GM12878 (cell line): ENCODE results near the gene SYCP2. TPM values are rescaled to one million over a fixed set of nuclear protein-coding genes. Genes with fewer than 3 reads are reported as not detected.

Source experiments
- ATAC-seq: fragments of 200-7000 bp; cut with Tn5 transposase; 3 replicates; pipeline ENCODE4 v1.9.1; 2020; ENCODE audit warnings: mild to moderate bottlenecking, moderate library complexity
- BruUV-seq: library from RNA; stranded (reverse); fragments of 400-500 nt; replicated peaks from 2 replicates; lab custom pipeline; 2021; lab: Mats Ljungman, UMichigan
- CTCF ChIA-PET: fragments of 300-600 bp; sonication (Branson Sonifier 250); formaldehyde crosslinking; extraction: SDS; loops from one replicate; lab custom pipeline; 2021; ENCODE audit warnings: inconsistent platforms; lab: Yijun Ruan, JAX
- POLR2A ChIA-PET: fragments of 350-600 bp; formaldehyde crosslinking; extraction: SDS; loops from one replicate; lab custom pipeline; 2021; ENCODE audit warnings: inconsistent platforms; lab: Charles Lee
- RAD21 ChIA-PET: fragments of 300-600 bp; sonication (Branson Sonifier 250); formaldehyde crosslinking; loops from one replicate; lab custom pipeline; 2023; ENCODE audit warnings: antibody characterized with exemption; ENCODE audit not compliant: unreplicated experiment; lab: Charles Lee
- SMC1A ChIA-PET: fragments of 300-600 bp; sonication (Branson Sonifier 250); formaldehyde crosslinking; loops from one replicate; lab custom pipeline; 2023; ENCODE audit not compliant: unreplicated experiment, uncharacterized antibody; lab: Charles Lee
- DNase-seq: peaks from one replicate; pipeline ENCODE4 v3.0.0-alpha.2; 2011; ENCODE audit warnings: low read depth, low spot score
- FAIRE-seq: peaks from 3 replicates; lab custom pipeline; 2011; peaks lifted over from hg19 to GRCh38; lab: Jason Lieb, UNC
- H2AFZ ChIP-seq: 2 replicates; pipeline ENCODE4 v1.6.0; 2011; ENCODE audit warnings: low read depth, low read length, control low read depth; ENCODE audit not compliant: control insufficient read depth
- H3K27ac ChIP-seq: 2 replicates; pipeline ENCODE4 v1.5.1; 2011; ENCODE audit warnings: control low read depth; ENCODE audit not compliant: control insufficient read depth, insufficient read depth
- H3K27me3 ChIP-seq, 2 experiments: replicated peaks in 1 of 2; 2 replicates each; pipeline versions ENCODE4 v1.6.0 to v1.6.1; 2011; ENCODE audit warnings: low read length in 1 of 2; ENCODE audit not compliant: control insufficient read depth in 2 of 2, insufficient read depth in 2 of 2
- H3K36me3 ChIP-seq, 2 experiments: 2 replicates each; pipeline ENCODE4 v1.5.1; 2011; ENCODE audit warnings: low read length in 1 of 2; ENCODE audit not compliant: control insufficient read depth in 2 of 2, insufficient read depth in 2 of 2
- H3K4me1 ChIP-seq: 2 replicates; pipeline ENCODE4 v1.6.1; 2011; ENCODE audit warnings: mild to moderate bottlenecking, low read length, moderate library complexity, mixed read lengths; ENCODE audit not compliant: control insufficient read depth, insufficient read depth
- H3K4me2 ChIP-seq: 2 replicates; pipeline ENCODE4 v1.6.0; 2011; ENCODE audit warnings: control low read depth; ENCODE audit not compliant: control insufficient read depth, insufficient read depth
- H3K4me3 ChIP-seq: fragments of 200-600 bp; sonication (generic); 2 replicates; pipeline ENCODE4 v1.5.1; 2016
- H3K79me2 ChIP-seq: 2 replicates; pipeline ENCODE4 v1.6.0; 2011; ENCODE audit warnings: low read length; ENCODE audit not compliant: control insufficient read depth, insufficient read depth
- H3K9ac ChIP-seq: 2 replicates; pipeline ENCODE4 v1.8.0; 2011; ENCODE audit warnings: low read length, control low read depth, mixed read lengths; ENCODE audit not compliant: control insufficient read depth, insufficient read depth
- H3K9me3 ChIP-seq: replicated peaks from 3 replicates; pipeline ENCODE4 v1.5.1; 2011; ENCODE audit warnings: mild to moderate bottlenecking, low read length; ENCODE audit not compliant: control insufficient read depth, insufficient read depth
- H4K20me1 ChIP-seq: 2 replicates; pipeline ENCODE4 v1.6.0; 2011; ENCODE audit not compliant: control insufficient read depth, insufficient read depth
- BHLHE40 ChIP-seq, 2 experiments: fragments of 450-650 bp in 1 of 2; IDR thresholded peaks; 2 replicates each; pipeline ENCODE4 v1.6.1; 2011 to 2017; ENCODE audit warnings: low read depth in 2 of 2, borderline replicate concordance in 1 of 2, improper control_type of control experiment in 1 of 2, low read length in 1 of 2, mild to moderate bottlenecking in 1 of 2
- EZH2 ChIP-seq: IDR thresholded peaks from 2 replicates; pipeline ENCODE4 v1.6.1; 2012; ENCODE audit warnings: low read depth, mild to moderate bottlenecking, control low read depth, inconsistent platforms, low read length, borderline replicate concordance; ENCODE audit not compliant: control insufficient read depth
- FOS ChIP-seq: IDR thresholded peaks from 3 replicates; pipeline ENCODE4 v1.6.1; 2011; ENCODE audit warnings: borderline replicate concordance; ENCODE audit not compliant: insufficient read length; ENCODE audit errors: extremely low read depth
- GATAD2B ChIP-seq: fragments of 450-650 bp; conservative IDR thresholded peaks from 2 replicates; pipeline ENCODE4 v1.6.1; 2017; ENCODE audit warnings: low read depth, mild to moderate bottlenecking, moderate library complexity
- HDAC2 ChIP-seq: fragments of 200-600 bp; sonication (generic); IDR thresholded peaks from 2 replicates; pipeline ENCODE4 v1.6.1; 2017
- SREBF1 ChIP-seq: IDR thresholded peaks from 2 replicates; pipeline ENCODE4 v1.6.1; 2012; ENCODE audit warnings: mild to moderate bottlenecking, low read length
- TARDBP ChIP-seq: IDR thresholded peaks from 2 replicates; pipeline ENCODE4 v1.6.1; 2016; ENCODE audit warnings: borderline replicate concordance
- YY1 ChIP-seq: IDR thresholded peaks from 2 replicates; pipeline ENCODE4 v1.6.1; 2011; ENCODE audit warnings: low read depth, mild to moderate bottlenecking, low read length
- ZBED1 ChIP-seq: IDR thresholded peaks from 2 replicates; pipeline ENCODE4 v1.6.1; 2016; ENCODE audit warnings: borderline replicate concordance
- ZNF217 ChIP-seq: fragments of 450-650 bp; IDR thresholded peaks from 2 replicates; pipeline ENCODE4 v1.6.1; 2017; ENCODE audit warnings: antibody characterized with exemption, mild to moderate bottlenecking
- ZNF24 ChIP-seq: fragments of 450-650 bp; IDR thresholded peaks from 2 replicates; pipeline ENCODE4 v1.6.1; 2017; ENCODE audit warnings: antibody characterized with exemption, mild to moderate bottlenecking
- WGBS: methylation state at CpG from one replicate; pipeline ENCODE4 v1.1.6; 2016; ENCODE audit warnings: low lambda C conversion rate; ENCODE audit not compliant: insufficient replicate concordance, insufficient coverage; ENCODE audit errors: missing lambda C conversion rate; 5-methylcytosine and 5-hydroxymethylcytosine counted together
- in situ Hi-C: fragments of 300-500 bp; cut with MboI; formaldehyde crosslinking; loops from 9 replicates; pipeline ENCODE4 v1.14.3; 2018; ENCODE audit warnings: mixed read lengths
- intact Hi-C: fragments of 100-400 bp; cut with micrococcal nuclease; formaldehyde crosslinking; loops from one replicate; pipeline ENCODE4 v1.14.2; 2022; ENCODE audit not compliant: unreplicated experiment
- polyA plus RNA-seq, 11 experiments: library from polyadenylated mRNA; depleted of rRNA in 4 of 11; unstranded in 6 of 11; stranded (reverse) in 5 of 11; fragments of >200 nt; fragmentation: Nextera tagmentation in 4 of 11; fragmentation: Illumina TruSeq in 1 of 11; extraction: Ambion mirVana in 4 of 11; extraction: Trizol in 1 of 11; gene quantifications; 1 replicate in 1 of 11; 2 replicates in 10 of 11; pipeline versions ENCODE4 v1.2.1 to v1.2.3, GENCODE V29; 2011 to 2016; ENCODE audit warnings: inconsistent platforms in 2 of 11, missing spikeins in 2 of 11, low read depth in 1 of 11
- total RNA-seq, 4 experiments: library from RNA; depleted of rRNA in 3 of 4; stranded (reverse); fragments of >200 nt in 3 of 4; fragmentation: Illumina TruSeq in 1 of 4; extraction: Trizol in 1 of 4; gene quantifications; 2 replicates each; pipeline versions ENCODE4 v1.2.1 to v1.2.3, GENCODE V29; 2013 to 2021
- TF ChIP-seq, protein P1 (sequence below): fragments of 450-650 bp; IDR thresholded peaks from 2 replicates; pipeline ENCODE4 v1.6.1; 2016; ENCODE audit warnings: mild to moderate bottlenecking
- TF ChIP-seq, protein P2 (sequence below): fragments of 450-650 bp; IDR thresholded peaks from 2 replicates; pipeline ENCODE4 v1.6.1; 2018; ENCODE audit warnings: borderline replicate concordance, mild to moderate bottlenecking; ENCODE audit not compliant: partially characterized antibody

SYCP2 gene
- total and polyA plus RNA-seq, 10 of the 15 experiments (the other 5 are each of a cell fraction or from before 2014, with no cell fraction given), result 0.01 to 0.18 (median 0.09) TPM; not detected in 2

DNA sequence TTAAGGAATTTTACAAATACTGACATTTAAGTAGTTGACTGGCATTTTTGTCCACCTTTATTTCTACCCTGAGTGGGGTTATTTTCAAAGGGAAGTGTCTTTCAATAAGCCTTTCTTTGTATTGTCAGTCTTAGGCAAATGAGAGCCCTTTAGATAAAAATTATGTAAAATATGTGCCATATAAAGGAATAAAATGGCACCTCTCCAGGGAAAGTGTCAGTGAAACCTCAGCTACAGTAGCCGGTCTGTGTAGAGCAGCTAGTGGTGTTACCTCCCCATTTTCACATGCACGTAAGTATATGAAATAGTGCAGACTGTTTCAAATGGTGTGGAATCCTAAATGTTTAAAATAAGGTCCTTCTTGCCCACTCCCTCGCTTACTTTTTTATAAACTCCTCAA, 11.7 kb upstream of the SYCP2 start (continued):
- TF ChIP-seq EZH2 (no peak), FOS (no peak)

DNA sequence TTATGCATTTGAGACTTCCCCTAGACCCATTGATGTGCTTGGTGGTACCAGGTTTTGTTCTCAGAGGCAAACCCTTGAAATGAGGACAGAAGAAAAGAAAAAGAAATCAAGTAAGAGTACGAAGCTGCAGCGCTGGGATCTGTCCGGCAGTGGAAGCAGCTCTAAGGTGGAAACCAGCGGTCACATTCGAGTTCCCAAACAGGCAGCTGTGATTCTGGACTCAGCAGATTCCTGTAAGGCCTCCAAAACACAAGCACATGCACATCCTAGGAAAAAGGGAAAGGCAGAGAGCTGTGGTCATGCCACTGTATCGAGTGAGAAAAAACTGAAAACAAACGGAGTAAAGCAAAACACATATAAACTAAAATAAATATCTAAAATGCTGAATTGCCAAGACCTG, 11.3 kb upstream of the SYCP2 start:
- CTCF ChIA-PET, result interaction anchor here (12.8 kb wide), 1 partner anchor 7 kb away, joined by 173 read pairs; the partner anchor contains the start of genes FAM217B, PPP1R3D and SYCP2
- H2AFZ ChIP-seq, result no peak overlapping the region
- in situ Hi-C loops (no loop called here), intact Hi-C loops (loop anchor here (10.0 kb wide), 1 partner anchor 110 kb away; no protein-coding TSS in a partner anchor)
- H3K4me2 ChIP-seq, result no peak overlapping the region
- TF ChIP-seq GATAD2B (no peak), YY1 (no peak), BHLHE40 (IDR thresholded peaks at IDR 0.05; ENCODE audit: borderline replicate concordance in 1 of 2, low read depth in 2 of 2, low read length in 1 of 2) (no peak), HDAC2 (no peak), ZNF217 (no peak), SREBF1 (no peak), ZNF24 (no peak), ZBED1 (no peak), TARDBP (no peak)
- TF ChIP-seq, protein P1, sequence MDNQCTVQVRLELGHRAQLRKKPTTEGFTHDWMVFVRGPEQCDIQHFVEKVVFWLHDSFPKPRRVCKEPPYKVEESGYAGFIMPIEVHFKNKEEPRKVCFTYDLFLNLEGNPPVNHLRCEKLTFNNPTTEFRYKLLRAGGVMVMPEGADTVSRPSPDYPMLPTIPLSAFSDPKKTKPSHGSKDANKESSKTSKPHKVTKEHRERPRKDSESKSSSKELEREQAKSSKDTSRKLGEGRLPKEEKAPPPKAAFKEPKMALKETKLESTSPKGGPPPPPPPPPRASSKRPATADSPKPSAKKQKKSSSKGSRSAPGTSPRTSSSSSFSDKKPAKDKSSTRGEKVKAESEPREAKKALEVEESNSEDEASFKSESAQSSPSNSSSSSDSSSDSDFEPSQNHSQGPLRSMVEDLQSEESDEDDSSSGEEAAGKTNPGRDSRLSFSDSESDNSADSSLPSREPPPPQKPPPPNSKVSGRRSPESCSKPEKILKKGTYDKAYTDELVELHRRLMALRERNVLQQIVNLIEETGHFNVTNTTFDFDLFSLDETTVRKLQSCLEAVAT, result no peak
- TF ChIP-seq, protein P2, sequence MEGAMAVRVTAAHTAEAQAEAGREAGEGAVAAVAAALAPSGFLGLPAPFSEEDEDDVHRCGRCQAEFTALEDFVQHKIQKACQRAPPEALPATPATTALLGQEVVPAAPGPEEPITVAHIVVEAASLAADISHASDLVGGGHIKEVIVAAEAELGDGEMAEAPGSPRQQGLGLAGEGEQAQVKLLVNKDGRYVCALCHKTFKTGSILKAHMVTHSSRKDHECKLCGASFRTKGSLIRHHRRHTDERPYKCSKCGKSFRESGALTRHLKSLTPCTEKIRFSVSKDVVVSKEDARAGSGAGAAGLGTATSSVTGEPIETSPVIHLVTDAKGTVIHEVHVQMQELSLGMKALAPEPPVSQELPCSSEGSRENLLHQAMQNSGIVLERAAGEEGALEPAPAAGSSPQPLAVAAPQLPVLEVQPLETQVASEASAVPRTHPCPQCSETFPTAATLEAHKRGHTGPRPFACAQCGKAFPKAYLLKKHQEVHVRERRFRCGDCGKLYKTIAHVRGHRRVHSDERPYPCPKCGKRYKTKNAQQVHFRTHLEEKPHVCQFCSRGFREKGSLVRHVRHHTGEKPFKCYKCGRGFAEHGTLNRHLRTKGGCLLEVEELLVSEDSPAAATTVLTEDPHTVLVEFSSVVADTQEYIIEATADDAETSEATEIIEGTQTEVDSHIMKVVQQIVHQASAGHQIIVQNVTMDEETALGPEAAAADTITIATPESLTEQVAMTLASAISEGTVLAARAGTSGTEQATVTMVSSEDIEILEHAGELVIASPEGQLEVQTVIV, result no peak
- POLR2A ChIA-PET, result interaction anchor here (1.5 kb wide), 1 partner anchor 10 kb away, joined by 3 read pairs; no protein-coding TSS in a partner anchor
- DNase-seq, result no peak
- H3K4me1 ChIP-seq, result peaks cover 6% of the 10 kb centered on the region
- H3K9ac ChIP-seq, result no peak overlapping the region
- BruUV-seq, result no TSS peak
- no peak for FAIRE-seq
- 95% methylated on average over 7 of the region's 7 CpGs for WGBS
- H3K4me3 ChIP-seq, result no peak overlapping the region
- peaks cover 0 to 1% of the 10 kb centered on the region in 2 experiments; a peak in 1 of 4 replicates for H3K36me3 ChIP-seq
- H3K27me3 ChIP-seq, result no peaks in the 10 kb centered on the region
- H3K9me3 ChIP-seq, result no peaks in the 10 kb centered on the region
- H3K27ac ChIP-seq, result no peak overlapping the region
- peaks cover 8% of the 10 kb centered on the region; the same call in 1 of the 2 replicates for H3K79me2 ChIP-seq
- RAD21 ChIA-PET, result no interaction called here
- ATAC-seq, result no peak
- SMC1A ChIA-PET, result interaction anchor here (1.4 kb wide), 1 partner anchor 105 kb away, joined by 3 read pairs; no protein-coding TSS in a partner anchor
- no peaks in the 10 kb centered on the region for H4K20me1 ChIP-seq
